ENCODE measurements around the gene TSC22D4.

DNA sequence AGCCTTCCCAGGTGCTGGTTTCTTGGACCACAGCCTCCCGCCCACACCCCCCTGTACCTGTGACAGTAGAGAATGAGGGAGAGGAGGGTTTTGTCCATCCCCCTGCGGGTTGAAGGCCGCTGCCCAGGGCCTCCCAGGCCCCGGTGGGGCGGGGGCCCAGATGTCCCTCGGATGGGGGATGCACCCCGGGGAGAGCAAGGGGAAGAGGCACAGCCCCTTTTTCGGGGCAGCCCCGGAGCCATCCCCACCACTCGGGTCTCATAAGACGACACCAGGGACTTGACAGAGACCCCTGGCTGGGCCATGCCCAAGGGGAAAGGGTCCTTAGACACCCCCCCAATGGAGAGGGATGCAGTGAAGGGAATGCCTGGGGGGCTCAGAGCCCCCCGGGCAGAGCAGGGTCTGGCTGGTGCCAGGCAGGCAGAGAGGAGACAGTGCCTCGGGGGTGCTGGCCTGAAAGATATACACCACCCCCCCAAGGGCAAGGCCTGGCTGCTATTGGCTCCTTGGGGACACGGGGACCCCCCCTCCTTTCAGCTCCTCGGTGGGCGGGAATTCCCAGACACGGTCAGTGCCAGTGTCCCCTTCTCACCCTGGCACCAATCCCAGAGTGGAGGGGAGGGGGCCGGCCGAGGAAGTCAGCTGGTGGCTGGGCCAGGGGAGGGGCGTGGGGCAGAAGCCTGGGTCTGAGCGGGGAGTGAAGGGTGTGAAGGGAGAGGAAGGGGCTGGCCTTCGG lies 11.2 kb downstream of the TSC22D4 start:
- TF ChIP-seq FOXM1 (IDR thresholded peaks at IDR 0.05; ENCODE audit: borderline replicate concordance) (no peak), ARNT (IDR thresholded peaks at IDR 0.05) (no peak), FOXA1 (IDR thresholded peaks at IDR 0.05) (no peak), SP1 (IDR thresholded peaks at IDR 0.05) (no peak), BHLHE40 (IDR thresholded peaks at IDR 0.05; ENCODE audit: borderline replicate concordance) (no peak), ZNF384 (IDR thresholded peaks at IDR 0.05) (no peak), FOXK2 (IDR thresholded peaks at IDR 0.05) (no peak), HDGF (IDR thresholded peaks at IDR 0.05; ENCODE audit: borderline replicate concordance) (no peak), TARDBP (IDR thresholded peaks at IDR 0.05) (no peak), CTBP1 (IDR thresholded peaks at IDR 0.05; ENCODE audit: borderline replicate concordance) (no peak), LEF1 (IDR thresholded peaks at IDR 0.05; ENCODE audit: borderline replicate concordance) (no peak)
- TF ChIP-seq, protein P1, sequence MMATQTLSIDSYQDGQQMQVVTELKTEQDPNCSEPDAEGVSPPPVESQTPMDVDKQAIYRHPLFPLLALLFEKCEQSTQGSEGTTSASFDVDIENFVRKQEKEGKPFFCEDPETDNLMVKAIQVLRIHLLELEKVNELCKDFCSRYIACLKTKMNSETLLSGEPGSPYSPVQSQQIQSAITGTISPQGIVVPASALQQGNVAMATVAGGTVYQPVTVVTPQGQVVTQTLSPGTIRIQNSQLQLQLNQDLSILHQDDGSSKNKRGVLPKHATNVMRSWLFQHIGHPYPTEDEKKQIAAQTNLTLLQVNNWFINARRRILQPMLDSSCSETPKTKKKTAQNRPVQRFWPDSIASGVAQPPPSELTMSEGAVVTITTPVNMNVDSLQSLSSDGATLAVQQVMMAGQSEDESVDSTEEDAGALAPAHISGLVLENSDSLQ (IDR thresholded peaks at IDR 0.05), result no peak
